Measurements from ENCODE around the gene CENPB. TPM values are rescaled to one million over a fixed set of nuclear protein-coding genes. Genes with fewer than 3 reads are reported as not detected.
A peak's percentile ranks its signal among the peaks of the same experiment; 100 is the strongest.

CENPB gene
- total RNA-seq, 1 donor from 2014 or later: 91.1 TPM

DNA sequence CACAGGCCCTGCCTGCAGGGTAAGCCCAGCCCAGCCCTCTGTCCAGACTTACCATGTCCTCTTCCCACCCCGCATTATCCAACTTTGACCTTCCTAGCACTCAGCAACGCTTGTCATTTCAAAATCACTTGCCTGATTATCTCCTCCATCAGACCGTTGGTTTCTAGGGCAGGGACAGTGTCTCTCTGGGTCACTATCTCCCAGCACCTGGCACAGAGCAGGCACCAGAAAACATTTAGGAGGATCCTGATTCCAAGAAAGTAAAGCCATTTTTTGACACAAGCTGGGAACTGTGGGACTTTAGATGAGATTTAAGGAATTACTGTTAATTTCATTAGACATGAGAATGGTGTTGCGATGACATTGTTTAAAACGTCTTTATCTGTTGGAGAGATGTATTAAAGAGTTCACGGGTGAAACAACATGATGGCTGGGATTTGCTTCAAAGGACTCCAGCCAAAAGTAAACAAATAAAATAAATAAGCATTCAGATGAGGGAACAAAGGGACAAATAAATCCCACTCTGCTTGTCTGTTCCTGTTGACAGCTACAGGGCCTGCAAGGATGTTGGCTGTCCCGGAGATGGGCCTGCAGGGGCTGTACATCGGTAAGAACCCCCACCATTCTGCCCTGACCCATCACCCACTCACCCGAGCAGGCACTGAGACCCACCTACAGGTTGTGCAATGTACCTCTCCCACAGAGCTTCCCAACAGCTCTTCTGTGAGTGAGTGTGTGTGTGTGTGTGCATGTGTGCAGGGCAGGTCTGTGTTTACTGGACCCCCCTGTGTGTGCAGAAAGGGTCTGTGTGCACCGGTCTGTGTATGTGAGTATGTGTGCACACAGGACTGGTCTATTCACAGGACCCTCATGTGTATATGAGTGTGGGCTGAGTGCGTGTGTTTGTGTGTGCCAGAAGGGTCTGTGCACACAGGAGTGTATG, 48.2 kb downstream of the CENPB start:
- H3K9me3 Mint-ChIP-seq (ENCODE audit: low read depth): no peaks in the 10 kb centered on the region
- peak; percentile 40 for DNase-seq (ENCODE audit: low spot score)
- H3K36me3 Mint-ChIP-seq (ENCODE audit: low read depth): no peaks in the 10 kb centered on the region
- peaks cover 1% of the 10 kb centered on the region for H3K27me3 Mint-ChIP-seq (ENCODE audit: low read depth)
- H3K27ac Mint-ChIP-seq (ENCODE audit: unreplicated experiment): no peak overlapping the region
- H3K4me1 Mint-ChIP-seq (ENCODE audit: low read depth): no peaks in the 10 kb centered on the region
- TF ChIP-seq, protein P1, sequence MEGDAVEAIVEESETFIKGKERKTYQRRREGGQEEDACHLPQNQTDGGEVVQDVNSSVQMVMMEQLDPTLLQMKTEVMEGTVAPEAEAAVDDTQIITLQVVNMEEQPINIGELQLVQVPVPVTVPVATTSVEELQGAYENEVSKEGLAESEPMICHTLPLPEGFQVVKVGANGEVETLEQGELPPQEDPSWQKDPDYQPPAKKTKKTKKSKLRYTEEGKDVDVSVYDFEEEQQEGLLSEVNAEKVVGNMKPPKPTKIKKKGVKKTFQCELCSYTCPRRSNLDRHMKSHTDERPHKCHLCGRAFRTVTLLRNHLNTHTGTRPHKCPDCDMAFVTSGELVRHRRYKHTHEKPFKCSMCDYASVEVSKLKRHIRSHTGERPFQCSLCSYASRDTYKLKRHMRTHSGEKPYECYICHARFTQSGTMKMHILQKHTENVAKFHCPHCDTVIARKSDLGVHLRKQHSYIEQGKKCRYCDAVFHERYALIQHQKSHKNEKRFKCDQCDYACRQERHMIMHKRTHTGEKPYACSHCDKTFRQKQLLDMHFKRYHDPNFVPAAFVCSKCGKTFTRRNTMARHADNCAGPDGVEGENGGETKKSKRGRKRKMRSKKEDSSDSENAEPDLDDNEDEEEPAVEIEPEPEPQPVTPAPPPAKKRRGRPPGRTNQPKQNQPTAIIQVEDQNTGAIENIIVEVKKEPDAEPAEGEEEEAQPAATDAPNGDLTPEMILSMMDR (IDR thresholded peaks at IDR 0.05): no peak
- H3K4me3 Mint-ChIP-seq (ENCODE audit: unreplicated experiment): no peak overlapping the region

GRCh38 chr20:3735768-3736167, 50.8 kb downstream of the CENPB start:
- Mint-ChIP-seq H3K27ac (ENCODE audit: unreplicated experiment) (no peak overlapping the region), H3K9me3 (ENCODE audit: low read depth) (no peaks in the 10 kb centered on the region), H3K27me3 (ENCODE audit: low read depth) (peaks cover 5% of the 10 kb centered on the region), H3K4me1 (ENCODE audit: low read depth) (no peaks in the 10 kb centered on the region), H3K36me3 (ENCODE audit: low read depth) (no peaks in the 10 kb centered on the region), H3K4me3 (ENCODE audit: unreplicated experiment) (no peak overlapping the region)
- TF ChIP-seq, protein P1 (IDR thresholded peaks at IDR 0.05): no peak
- no peak for DNase-seq (ENCODE audit: low spot score)

DNA sequence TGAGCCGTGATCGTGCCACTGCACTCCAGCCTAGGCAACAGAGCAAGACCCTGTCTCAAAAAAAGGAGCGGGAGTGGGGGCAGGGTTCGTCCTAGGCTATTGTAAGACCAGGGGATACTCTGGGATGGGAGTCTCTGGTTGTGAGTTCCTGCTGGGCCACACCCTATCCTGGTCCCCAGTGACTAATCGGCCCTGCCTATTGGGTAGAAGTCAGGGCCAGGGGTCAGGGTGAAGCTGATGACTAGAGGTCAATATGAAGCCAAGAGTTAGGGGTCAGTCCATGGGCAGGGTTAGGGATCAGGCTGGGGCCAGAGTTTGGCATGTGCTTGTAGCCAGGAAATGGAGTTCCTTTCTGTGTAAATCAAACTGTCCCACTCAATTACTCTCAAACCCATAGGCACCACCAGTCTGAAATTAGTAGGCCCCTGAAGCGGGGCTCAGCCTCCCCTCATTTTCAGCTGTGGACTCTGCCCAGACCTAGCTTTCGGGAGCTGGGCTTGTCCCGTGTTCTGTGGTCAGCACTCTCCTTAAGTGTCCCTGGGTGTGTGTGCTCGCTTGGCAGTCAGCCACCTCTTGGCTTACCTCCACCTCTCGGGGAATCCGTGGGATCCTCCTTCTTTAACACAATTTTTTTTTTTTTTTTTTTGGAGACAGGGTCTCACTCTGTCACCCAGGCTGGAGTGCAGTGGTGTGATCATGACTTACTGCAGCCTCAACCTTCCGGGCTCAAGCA, 52.3 kb downstream of the CENPB start:
- Mint-ChIP-seq H3K4me1 (ENCODE audit: low read depth) (no peaks in the 10 kb centered on the region), H3K4me3 (ENCODE audit: unreplicated experiment) (no peak overlapping the region), H3K27me3 (ENCODE audit: low read depth) (peaks cover 11% of the 10 kb centered on the region), H3K27ac (ENCODE audit: unreplicated experiment) (no peak overlapping the region), H3K9me3 (ENCODE audit: low read depth) (no peaks in the 10 kb centered on the region), H3K36me3 (ENCODE audit: low read depth) (no peaks in the 10 kb centered on the region)
- peak; percentile 36 for DNase-seq (ENCODE audit: low spot score)
- TF ChIP-seq, protein P1 (IDR thresholded peaks at IDR 0.05): no peak

Other genes with a start within 250 kb of the CENPB start
- gene GFRA4, start 123.3 kb downstream of the CENPB start, total RNA-seq: not detected in 3 replicates
- 4.1 to 13.1 TPM (median 12.2 TPM) in 3 replicates for gene ADAM33, start 104.7 kb downstream of the CENPB start, total RNA-seq
- 0.08 TPM in 1 of 3 replicates, not detected in the others for gene SIGLEC1, start 74.1 kb downstream of the CENPB start, total RNA-seq
- gene HSPA12B, start 54.1 kb downstream of the CENPB start, total RNA-seq: 0.10 to 0.26 TPM in 2 of 3 replicates, not detected in the other
- 23.5 to 30.4 TPM (median 26.7 TPM) in 3 replicates for gene ADISSP, start 19.0 kb downstream of the CENPB start, total RNA-seq
- gene SPEF1, start 5.3 kb downstream of the CENPB start, total RNA-seq: 0.12 to 0.60 TPM in 2 of 3 replicates, not detected in the other
- gene CDC25B, start 9.6 kb upstream of the CENPB start, total RNA-seq: 48.7 to 60.1 TPM (median 57.8 TPM) in 3 replicates
- 17.9 to 24.5 TPM (median 20.1 TPM) in 3 replicates for gene AP5S1, start 33.8 kb upstream of the CENPB start, total RNA-seq
- 37.9 to 41.6 TPM (median 38.8 TPM) in 3 replicates for gene MAVS, start 60.1 kb upstream of the CENPB start, total RNA-seq
- 38.2 to 45.3 TPM (median 39.7 TPM) in 3 replicates for gene PANK2, start 102.6 kb upstream of the CENPB start, total RNA-seq
- 13.3 to 22.4 TPM (median 18.9 TPM) in 3 replicates for gene RNF24, start 228.8 kb upstream of the CENPB start, total RNA-seq